Measurements from ENCODE around the gene TSSC4. TPM values are rescaled to one million over a fixed set of nuclear protein-coding genes. Genes with fewer than 3 reads are reported as not detected.

The TSSC4 gene
- polyA plus RNA-seq, 3 donors, result 28.1 to 74.6 (median 52.0) TPM

DNA sequence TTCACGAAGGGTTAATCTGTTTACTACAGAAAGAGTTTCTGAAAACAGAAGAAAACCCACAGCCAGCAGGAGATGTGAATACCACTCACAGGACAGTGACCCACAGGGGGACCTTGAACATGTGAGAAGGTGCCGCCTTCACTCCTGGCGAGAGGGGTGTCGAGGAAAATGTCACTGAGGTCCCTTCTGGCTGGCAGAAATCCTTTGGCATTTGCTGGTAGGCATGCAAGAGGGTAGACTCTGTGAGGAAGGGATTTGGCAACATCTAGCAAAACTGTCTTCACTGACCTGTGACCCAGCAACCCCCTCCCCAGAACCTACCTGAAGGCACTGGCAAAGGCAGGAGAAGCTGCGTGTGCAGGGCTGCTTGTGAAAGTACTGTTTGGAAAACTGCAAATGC, 52.9 kb downstream of the TSSC4 start:
- H3K4me1 Mint-ChIP-seq, result peaks cover 7% of the 10 kb centered on the region
- intact Hi-C loops (cut with micrococcal nuclease), result no loop called here
- H3K36me3 Mint-ChIP-seq, result peaks cover 46 to 58% of the 10 kb centered on the region in 2 donors
- H3K9me3 Mint-ChIP-seq, result peaks cover 0 to 9% (median 0%) of the 10 kb centered on the region in 7 donors
- TF ChIP-seq, protein P1, sequence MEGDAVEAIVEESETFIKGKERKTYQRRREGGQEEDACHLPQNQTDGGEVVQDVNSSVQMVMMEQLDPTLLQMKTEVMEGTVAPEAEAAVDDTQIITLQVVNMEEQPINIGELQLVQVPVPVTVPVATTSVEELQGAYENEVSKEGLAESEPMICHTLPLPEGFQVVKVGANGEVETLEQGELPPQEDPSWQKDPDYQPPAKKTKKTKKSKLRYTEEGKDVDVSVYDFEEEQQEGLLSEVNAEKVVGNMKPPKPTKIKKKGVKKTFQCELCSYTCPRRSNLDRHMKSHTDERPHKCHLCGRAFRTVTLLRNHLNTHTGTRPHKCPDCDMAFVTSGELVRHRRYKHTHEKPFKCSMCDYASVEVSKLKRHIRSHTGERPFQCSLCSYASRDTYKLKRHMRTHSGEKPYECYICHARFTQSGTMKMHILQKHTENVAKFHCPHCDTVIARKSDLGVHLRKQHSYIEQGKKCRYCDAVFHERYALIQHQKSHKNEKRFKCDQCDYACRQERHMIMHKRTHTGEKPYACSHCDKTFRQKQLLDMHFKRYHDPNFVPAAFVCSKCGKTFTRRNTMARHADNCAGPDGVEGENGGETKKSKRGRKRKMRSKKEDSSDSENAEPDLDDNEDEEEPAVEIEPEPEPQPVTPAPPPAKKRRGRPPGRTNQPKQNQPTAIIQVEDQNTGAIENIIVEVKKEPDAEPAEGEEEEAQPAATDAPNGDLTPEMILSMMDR (IDR thresholded peaks at IDR 0.05), result no peak
- H3K27ac Mint-ChIP-seq, result no peak overlapping the region
- Histone ChIP-seq H3K9ac (ENCODE audit: insufficient read depth, low read length, poor library complexity, severe bottlenecking) (no peak overlapping the region), H3K4me1 (ENCODE audit: control insufficient read depth in 1 of 2, insufficient read depth in 2 of 2, low read length in 2 of 2) (peaks cover 4 to 5% of the 10 kb centered on the region in 2 donors), H3K79me2 (ENCODE audit: insufficient read depth, low read length) (peaks cover 57% of the 10 kb centered on the region), H4K20me1 (ENCODE audit: insufficient read depth, low read length) (peaks cover 100% of the 10 kb centered on the region), H3K36me3 (replicated peaks in 1 of 2; ENCODE audit: control insufficient read depth in 1 of 2, insufficient read depth in 2 of 2, low read length in 2 of 2) (peaks cover 14 to 35% of the 10 kb centered on the region in 2 donors), H3K9me3 (replicated peaks in 1 of 2; ENCODE audit: control insufficient read depth in 1 of 2, insufficient read depth in 1 of 2, low read length in 2 of 2) (no peaks in the 10 kb centered on the region), H3K27ac (ENCODE audit: low read depth in 1 of 2, low read length in 2 of 2) (no peak overlapping the region), H2AFZ (ENCODE audit: insufficient read depth, low read depth, low read length, poor library complexity, severe bottlenecking) (no peak overlapping the region), H3K4me3 (replicated peaks in 1 of 3; ENCODE audit: low read depth in 2 of 3, low read length in 3 of 3) (no peak overlapping the region), H3K4me2 (replicated peaks; ENCODE audit: extremely low read depth, low read length, poor library complexity, severe bottlenecking) (no peak overlapping the region), H3K27me3 (ENCODE audit: control insufficient read depth in 2 of 2, insufficient read depth in 2 of 2, low read length in 2 of 2) (no peaks in the 10 kb centered on the region)
- H3K4me3 Mint-ChIP-seq, result no peak overlapping the region
- no CpG with 5 or more reads among the region's 5 CpGs for WGBS (ENCODE audit: insufficient coverage)
- H3K27me3 Mint-ChIP-seq (ENCODE audit: low read depth in 3 of 3), result peaks cover 0 to 3% (median 2%) of the 10 kb centered on the region in 3 donors
- no peak for DNase-seq

Small RNAs within 50 kb of the gene (small RNA-seq; reads per million reads assigned to genes)
- gene RF00019 (ENCODE audit: insufficient read length, low read depth), result not detected

Other genes starting within 250 kb of the TSSC4 start
- gene INS, start 239.5 kb upstream of the TSSC4 start, polyA plus RNA-seq, result not detected
- not detected for gene TH, start 228.9 kb upstream of the TSSC4 start, polyA plus RNA-seq
- 10 to 100 TPM in 1 of 3 donors, 1 to 10 TPM in 2; 5.7 to 11.4 (median 8.3) TPM for gene ASCL2, start 130.2 kb upstream of the TSSC4 start, polyA plus RNA-seq
- gene C11orf21, start 98.8 kb upstream of the TSSC4 start, polyA plus RNA-seq, result 100 to 1,000 TPM in 1 of 3 donors, 10 to 100 TPM in 2; 10.8 to 135 (median 13.1) TPM
- 100 to 1,000 TPM in 1 of 3 donors, 10 to 100 TPM in 2; 34.8 to 136 (median 82.5) TPM for gene TSPAN32, start 98.7 kb upstream of the TSSC4 start, polyA plus RNA-seq
- gene CD81, start 23.4 kb upstream of the TSSC4 start, polyA plus RNA-seq, result 10 to 100 TPM in 2 of 3 donors, 1 to 10 TPM in 1; 3.2 to 74.9 (median 12.3) TPM
- gene TRPM5, start 43.8 kb downstream of the TSSC4 start, polyA plus RNA-seq, result under 1 TPM in 1 of 3 donors, not detected in 2; 0.03 TPM
- 10 to 100 TPM; 14.9 to 31.8 (median 21.6) TPM for gene KCNQ1, start 44.3 kb downstream of the TSSC4 start, polyA plus RNA-seq